Activated naive CD4-positive, alpha-beta T cell (primary cell): ENCODE measurements around the gene IQCB1.
"Not testable (repeated sequence)": the region's sequence is repeated elsewhere in the genome, so short reads cannot be mapped to it uniquely, and the experiment has no call there.

Source experiments
- DNase-seq, 4 experiments: peaks; one replicate each; lab custom pipeline; 2025; lab: John Stamatoyannopoulos, UW

The IQCB1 gene

GRCh38 chr3:121834671-121835464 lies at the start of gene IQCB1, which contains the start of gene EAF2:
IQCB1 (minus strand) TSS chr3:121835060; CDS start chr3:121828960, 6,100 bp downstream.
EAF2 (plus strand) TSS chr3:121835209; CDS start chr3:121835286, 77 bp downstream.
- peak; percentile 86 to 92 (median 90) for DNase-seq

- no peak for DNase-seq
These were observed 48.6 kb upstream of the IQCB1 start for GRCh38 chr3:121883507-121883906.

DNA sequence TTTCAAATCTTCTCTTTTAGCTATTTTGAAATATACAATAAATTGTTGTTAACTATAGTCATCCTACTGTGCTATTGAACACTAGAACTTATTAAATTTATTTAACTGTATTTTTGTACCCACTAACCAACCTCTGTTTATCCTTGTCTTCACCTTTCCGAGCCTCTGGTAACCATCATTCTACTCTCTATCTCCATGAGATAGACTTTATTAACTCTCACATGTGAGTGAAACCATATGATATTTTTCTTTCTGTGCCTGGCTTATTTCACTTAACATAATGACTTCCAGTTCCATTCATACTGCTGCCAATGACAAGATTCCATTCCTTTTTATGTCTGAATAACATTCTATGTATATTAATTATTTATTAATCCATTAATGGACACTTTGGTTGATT lies 43.6 kb upstream of the IQCB1 start:
- no peak for DNase-seq

DNA sequence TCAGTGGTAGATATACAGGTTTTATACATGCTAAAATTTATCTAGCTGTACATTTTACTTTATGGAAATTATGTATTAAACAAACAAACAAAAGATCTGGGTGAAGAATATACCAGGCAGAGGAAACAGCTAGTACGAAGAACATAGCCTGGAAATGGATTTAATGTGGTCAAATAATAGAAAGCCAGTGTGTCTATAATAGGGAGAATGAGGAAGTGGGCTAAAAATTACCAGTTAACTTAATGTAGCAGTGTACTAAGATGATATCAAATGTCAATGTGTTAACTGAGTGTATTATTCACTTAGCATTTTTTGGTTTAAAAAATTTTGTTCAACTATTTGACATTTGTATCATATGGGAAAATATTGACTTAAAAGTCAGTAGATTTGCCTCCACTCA lies 36.6 kb upstream of the IQCB1 start:
- no peak for DNase-seq

DNA sequence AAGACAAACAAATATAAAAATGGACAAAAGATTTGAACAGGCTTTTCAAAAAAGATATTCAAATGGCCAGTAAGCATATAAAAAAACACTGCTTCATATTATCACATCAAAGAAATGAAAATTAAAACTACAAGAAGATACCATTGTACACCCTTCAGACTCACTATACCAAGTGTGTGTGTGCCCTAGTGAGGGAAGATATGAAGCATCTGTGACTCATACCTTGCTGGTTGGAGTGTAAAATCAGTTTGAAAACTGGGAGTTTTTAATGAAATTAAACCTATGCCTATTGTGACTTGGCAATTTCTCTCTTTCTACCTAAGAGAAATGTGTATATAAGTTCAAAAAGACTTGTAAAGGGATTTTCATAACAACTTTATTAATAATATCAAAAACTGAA lies 35.9 kb upstream of the IQCB1 start:
- no peak for DNase-seq

- no peak for DNase-seq
These were observed 34.9 kb upstream of the IQCB1 start for GRCh38 chr3:121869736-121870135.

DNA sequence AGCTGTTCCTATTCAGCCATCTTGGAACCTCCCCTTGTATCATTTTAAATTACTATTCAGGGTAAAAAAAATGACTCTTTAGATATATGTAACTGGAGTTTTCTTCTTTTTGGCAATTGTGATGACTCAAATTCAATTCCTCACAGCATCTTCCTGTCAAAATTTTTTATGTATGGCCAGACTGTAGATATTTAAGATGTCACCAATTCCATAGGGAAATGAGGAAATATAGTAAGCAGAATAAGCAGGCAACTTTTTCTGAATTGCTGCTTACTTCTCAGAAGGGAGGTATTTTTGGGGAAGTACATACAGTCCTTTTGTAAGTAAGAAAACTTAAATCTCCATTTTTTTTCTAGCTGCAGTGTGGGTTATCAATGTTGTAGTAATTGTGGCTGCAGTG lies 28.9 kb upstream of the IQCB1 start:
- DNase-seq: no peak

DNA sequence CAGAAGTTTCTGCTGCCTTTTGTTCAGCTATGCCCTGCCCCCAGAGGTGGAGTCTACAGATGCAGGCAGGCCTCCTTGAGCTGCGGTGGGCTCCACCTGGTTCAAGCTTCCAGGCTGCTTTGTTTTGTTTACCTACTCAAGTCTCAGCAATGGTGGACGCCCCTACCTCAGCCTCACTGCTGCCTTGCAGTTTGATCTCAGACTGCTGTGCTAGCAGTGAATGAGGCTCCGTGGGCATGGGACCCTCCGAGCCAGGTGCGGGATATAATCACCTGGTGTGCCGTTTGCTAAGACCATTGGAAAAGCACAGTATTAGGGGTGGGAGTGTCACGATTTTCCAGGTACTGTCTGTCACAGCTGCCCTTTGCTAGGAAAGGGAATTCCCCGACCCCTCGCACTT lies 28.4 kb upstream of the IQCB1 start:
- not testable (repeated sequence) for DNase-seq

GRCh38 chr3:121857778-121858177 lies 22.9 kb upstream of the IQCB1 start:
- DNase-seq: not testable (repeated sequence)

DNA sequence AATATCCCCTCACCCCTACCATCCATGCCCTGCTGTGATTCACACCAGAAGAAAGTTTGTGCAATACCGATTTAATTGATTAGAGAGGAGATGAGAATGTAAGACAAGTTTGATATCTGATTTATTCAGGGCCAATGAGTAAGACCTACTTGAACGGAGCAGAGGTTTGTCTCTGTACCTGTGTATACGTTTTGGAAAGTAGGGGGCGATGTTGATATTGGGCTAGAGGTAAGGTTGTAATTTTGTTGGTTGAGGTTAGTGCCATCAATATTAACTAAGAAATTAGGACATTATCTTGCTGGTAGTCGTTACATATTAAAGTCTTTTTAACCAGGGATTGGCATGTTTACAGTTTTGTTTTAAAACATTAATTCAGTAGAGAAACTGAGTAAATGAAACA lies 20.7 kb upstream of the IQCB1 start:
- DNase-seq: no peak

GRCh38 chr3:121852256-121852655 lies 17.4 kb upstream of the IQCB1 start:
- DNase-seq: no peak

- DNase-seq: no peak
These were observed 10.0 kb upstream of the IQCB1 start for GRCh38 chr3:121844892-121845291.

GRCh38 chr3:121839962-121840361 lies 5.1 kb upstream of the IQCB1 start:
- DNase-seq: no peak

GRCh38 chr3:121836481-121836880 lies 1.6 kb upstream of the IQCB1 start:
- DNase-seq: no peak

GRCh38 chr3:121836064-121836463 lies 1.2 kb upstream of the IQCB1 start:
- no peak for DNase-seq

GRCh38 chr3:121835465-121835801 lies 573 bp upstream of the IQCB1 start:
- no peak for DNase-seq

- no peak for DNase-seq
These were observed 646 bp downstream of the IQCB1 start for GRCh38 chr3:121834157-121834670.

- DNase-seq: no peak
These were observed 11.9 kb downstream of the IQCB1 start for GRCh38 chr3:121822973-121823372.

- no peak for DNase-seq
These were observed 13.2 kb downstream of the IQCB1 start for GRCh38 chr3:121821421-121822199.

DNA sequence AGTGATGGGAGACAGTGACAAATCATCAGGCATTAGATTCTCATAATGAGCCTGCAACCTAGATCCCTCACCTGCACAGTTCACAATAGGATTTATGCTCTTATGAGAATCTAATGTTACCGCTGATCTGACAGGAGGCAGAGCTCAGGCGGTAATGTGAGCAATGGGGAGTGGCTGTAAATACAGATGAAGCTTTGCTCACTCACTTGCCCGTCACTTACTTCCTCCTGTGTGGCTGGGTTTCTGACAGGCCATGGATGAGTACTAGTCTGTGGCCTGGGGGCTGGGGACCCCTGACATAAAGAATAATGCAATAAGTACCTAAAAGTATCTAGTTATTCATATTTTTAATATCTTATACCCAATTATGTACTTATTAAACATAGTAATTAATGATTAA lies 15.6 kb downstream of the IQCB1 start:
- DNase-seq: no peak

- DNase-seq: no peak
These were observed 16.3 kb downstream of the IQCB1 start for GRCh38 chr3:121818578-121818977.

- DNase-seq: no peak
These were observed 17.1 kb downstream of the IQCB1 start for GRCh38 chr3:121817753-121818152.

DNA sequence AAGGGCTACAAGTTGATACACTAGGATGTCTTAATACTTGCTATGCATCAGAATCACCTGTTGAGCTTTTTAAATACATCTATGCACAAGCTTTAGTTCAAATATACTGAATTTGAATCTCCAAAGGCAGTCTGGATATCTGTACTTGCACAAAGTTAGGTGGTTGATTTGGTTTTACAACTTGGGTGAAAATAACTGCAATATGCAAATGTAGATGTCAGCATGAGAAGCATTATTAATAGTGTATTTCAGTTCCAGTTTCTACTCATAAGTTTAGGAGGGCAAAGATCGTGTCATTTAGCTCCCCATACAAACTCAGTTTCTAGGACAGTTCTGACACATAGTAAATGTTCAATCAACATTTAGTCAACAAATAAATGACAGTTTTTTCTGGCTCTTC lies 25.6 kb downstream of the IQCB1 start:
- no peak for DNase-seq
